CD4-positive, alpha-beta T cell treated with Interleukin-6 for 4 hours (primary cell): Measurements from ENCODE around the gene CELF5.

ENCODE experiments used
- DNase-seq: peaks from one replicate; pipeline ENCODE4 v3.0.0-alpha.2; 2020; ENCODE audit warnings: mixed read lengths

Gene CELF5

GRCh38 chr19:3224346-3225168 lies at the start of gene CELF5:
TSS of gene CELF5 (plus strand) at chr19:3224661. CDS start at chr19:3224740, 79 bp downstream.
- peak; percentile 74 for DNase-seq

- DNase-seq = peak; percentile 59
Observed at GRCh38 chr19:3175781-3176714, 48.4 kb upstream of the CELF5 start.

- DNase-seq = peak; percentile 86
Observed at GRCh38 chr19:3176715-3177501, 47.6 kb upstream of the CELF5 start.

- peak; percentile 82 for DNase-seq
Observed at GRCh38 chr19:3178377-3178972, 46.0 kb upstream of the CELF5 start, which contains the start of gene S1PR4. TSS of gene S1PR4 (plus strand) at chr19:3178769. CDS start at chr19:3178793, 24 bp downstream.

- peak; percentile 49 for DNase-seq
Observed at GRCh38 chr19:3178973-3179738, 45.3 kb upstream of the CELF5 start.

GRCh38 chr19:3179739-3180293 lies 44.6 kb upstream of the CELF5 start:
- peak; percentile 63 for DNase-seq

GRCh38 chr19:3183721-3184641 lies 40.5 kb upstream of the CELF5 start:
- DNase-seq = no peak

GRCh38 chr19:3184847-3185460 lies 39.5 kb upstream of the CELF5 start:
- DNase-seq = peak; percentile 70

- DNase-seq = peak; percentile 94
Observed at GRCh38 chr19:3185461-3186159, 38.9 kb upstream of the CELF5 start, which contains the start of gene NCLN. TSS of gene NCLN (plus strand) at chr19:3185930. CDS start at chr19:3186031, 101 bp downstream.

GRCh38 chr19:3186160-3186688 lies 38.2 kb upstream of the CELF5 start:
- no peak for DNase-seq

GRCh38 chr19:3186891-3187661 lies 37.4 kb upstream of the CELF5 start:
- no peak for DNase-seq

GRCh38 chr19:3187662-3188511 lies 36.6 kb upstream of the CELF5 start:
- DNase-seq = no peak

GRCh38 chr19:3188627-3189596 lies 35.5 kb upstream of the CELF5 start:
- no peak for DNase-seq

- no peak for DNase-seq
Observed at GRCh38 chr19:3189702-3190469, 34.6 kb upstream of the CELF5 start.

- no peak for DNase-seq
Observed at GRCh38 chr19:3190470-3190770, 34.0 kb upstream of the CELF5 start.
